GM15510 (cell line): ENCODE measurements around the gene CCDC182.

Source experiments
- POLR2A ChIP-seq: IDR thresholded peaks from 3 replicates; pipeline ENCODE4 v1.6.1; 2011; ENCODE audit warnings: borderline replicate concordance; ENCODE audit not compliant: insufficient read length; ENCODE audit errors: extremely low read depth

Gene CCDC182

DNA sequence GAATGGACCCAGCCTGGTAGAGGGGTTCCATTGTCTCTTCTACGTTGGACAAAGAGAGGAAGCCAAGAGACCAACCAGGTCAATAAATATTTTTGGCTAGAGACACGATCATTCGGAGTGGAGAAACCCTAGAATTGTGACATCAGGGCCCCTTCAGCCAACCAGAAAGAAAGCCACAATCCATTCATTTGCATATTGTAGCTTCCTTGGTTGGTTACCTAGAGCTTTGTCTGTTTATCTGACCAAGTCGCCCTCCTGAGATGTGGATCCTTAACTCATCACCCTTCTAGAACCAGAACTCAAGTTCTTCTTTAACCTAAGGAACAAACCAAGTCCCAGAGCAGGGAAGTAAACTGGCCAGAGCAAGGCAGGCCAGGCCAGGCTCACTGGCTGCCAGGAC lies at the start of gene CCDC182:
TSS of gene CCDC182 (minus strand) at position 58 of the 400 bp plus-strand sequence. CDS start at position 31, 27 bp downstream.
- TF ChIP-seq POLR2A: no peak

DNA sequence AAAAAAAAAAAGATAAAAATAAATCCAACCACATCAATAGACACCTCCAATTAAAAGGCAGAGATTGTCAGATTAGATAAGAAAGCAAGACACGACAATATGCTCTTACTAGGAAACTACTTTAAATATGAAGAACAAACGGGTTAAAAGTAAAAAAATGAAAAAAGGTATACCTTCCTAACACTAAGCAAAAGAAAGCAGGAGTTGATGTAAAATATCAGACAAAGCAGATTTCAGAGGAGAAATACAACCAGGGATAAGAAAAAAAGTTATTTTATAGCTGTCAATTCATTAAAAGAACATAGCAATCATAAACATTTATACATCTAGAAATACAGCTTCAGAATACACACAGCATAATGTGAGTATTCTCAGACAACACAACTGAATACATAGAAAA lies 49.7 kb upstream of the CCDC182 start:
- TF ChIP-seq POLR2A: no peak

DNA sequence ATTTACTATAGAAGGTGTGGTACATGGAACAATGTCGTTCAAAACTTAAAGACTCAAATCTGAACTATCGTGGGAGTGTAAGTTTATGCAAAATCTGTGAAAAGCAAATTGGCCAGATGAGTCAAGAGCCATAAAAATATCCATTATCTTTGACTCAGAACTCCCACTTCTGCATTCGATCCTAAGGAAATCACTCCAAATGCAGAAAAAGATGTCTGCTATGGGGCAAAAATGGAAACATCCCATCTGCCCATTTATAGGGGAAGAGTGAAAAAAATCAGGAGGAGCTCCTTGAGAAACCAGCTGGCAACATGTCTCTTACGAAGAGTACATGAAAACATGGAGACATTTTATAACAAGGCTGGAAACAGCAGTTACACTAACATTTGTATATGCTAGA lies 43.6 kb upstream of the CCDC182 start:
- TF ChIP-seq POLR2A: no peak

DNA sequence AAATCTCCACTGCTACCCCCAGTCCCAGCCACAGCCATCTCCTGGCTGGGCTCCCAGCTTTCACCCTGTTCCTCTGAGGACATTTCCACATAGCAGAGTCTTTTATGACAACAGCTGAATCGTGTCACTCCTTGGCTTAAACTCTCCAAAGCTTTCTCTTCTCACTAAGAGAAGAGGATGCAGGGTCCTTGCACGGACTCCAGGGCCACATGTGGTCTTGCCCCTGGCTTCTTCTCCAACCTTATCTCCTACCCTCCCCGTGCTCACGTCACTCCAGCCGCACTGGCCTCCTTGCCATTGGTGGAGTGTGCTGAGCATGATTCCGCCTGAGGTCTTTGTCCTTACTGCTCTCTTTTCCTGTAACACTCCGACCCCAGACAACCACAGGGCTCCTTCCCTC lies 39.9 kb upstream of the CCDC182 start:
- no peak for TF ChIP-seq POLR2A

DNA sequence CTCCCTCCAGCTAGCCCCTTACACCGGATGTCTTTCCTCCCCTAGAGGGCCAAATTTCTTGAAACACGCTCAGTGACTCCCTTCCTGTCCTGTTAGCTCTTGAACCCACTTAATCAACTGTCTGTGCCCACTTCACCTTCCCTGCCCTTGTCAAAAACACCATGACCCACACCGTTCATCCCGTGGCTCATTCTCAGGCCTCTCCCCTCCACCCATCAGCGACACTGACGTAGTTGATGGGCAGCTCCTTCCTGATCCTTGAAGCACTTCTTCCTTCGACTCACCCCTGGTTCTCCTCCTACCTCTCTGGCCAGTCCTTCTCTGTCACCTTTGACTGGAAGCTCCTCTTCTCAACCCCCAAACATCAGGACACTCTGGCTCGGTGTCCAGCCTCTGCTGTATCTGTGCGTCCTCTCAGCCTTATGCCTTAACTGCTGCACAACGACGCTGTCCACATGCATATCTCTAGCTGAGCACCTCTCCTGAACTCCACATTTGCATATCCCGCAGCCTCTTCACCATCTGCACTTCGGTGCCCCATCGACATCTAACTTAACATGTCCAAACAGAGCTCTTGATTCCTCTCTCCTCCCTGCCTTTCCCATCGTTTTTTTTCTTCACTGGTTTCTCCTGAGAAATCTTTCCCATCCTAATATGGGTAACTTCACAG lies 39.3 kb upstream of the CCDC182 start:
- TF ChIP-seq POLR2A: no peak

DNA sequence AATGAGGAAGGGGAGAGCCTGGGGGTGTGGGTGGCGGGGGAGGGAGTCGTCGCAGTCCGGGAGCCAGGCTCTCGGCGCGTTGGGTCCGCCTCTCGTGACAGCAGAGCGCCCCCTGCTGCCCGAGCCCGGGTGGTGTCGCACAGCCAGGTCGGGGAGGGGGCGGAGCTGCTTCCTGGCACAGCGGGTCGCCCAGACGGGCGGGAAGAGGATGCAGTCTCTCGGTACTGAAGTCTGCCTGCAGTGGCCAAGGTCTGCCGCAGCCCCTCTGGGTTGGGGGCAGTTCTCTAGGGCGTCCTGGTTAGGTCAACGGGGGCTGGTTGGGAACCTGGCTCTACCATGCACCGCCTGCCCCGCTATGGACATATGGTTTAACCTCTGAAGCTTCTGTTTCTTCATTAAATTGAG lies 38.2 kb upstream of the CCDC182 start:
- TF ChIP-seq POLR2A: no peak

DNA sequence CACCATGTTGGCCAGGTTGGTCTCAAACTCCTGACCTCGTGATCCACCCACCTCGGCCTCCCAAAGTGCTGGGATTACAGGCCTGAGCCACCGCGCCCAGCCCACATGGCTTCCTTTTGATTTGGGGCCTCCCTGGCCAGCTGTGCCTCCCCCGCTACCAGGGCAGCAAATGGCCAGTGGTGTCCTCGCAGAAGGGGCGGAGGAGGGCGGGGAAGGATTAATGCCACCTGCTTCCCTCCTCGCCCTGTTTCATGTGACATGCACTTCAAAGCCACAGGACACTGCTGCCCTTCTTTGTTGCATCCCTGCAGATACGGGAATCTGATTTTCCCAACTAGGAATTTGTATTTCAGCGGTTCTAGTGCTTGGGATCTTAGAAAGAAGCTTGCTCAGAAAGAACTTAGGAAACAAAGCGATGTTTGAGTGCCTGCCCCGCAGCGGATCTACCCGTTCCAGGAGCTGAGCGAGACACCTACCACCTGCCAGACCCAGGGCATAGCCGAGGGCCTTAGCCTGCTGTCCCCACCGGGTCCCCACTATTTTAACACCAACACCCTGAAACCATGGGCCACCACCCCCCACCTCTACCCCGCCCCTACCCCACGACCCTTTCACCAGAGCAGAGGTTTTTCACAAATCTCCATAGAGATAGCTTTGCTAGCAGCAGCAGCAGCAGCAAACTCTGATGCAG lies 37.7 kb upstream of the CCDC182 start:
- no peak for TF ChIP-seq POLR2A

DNA sequence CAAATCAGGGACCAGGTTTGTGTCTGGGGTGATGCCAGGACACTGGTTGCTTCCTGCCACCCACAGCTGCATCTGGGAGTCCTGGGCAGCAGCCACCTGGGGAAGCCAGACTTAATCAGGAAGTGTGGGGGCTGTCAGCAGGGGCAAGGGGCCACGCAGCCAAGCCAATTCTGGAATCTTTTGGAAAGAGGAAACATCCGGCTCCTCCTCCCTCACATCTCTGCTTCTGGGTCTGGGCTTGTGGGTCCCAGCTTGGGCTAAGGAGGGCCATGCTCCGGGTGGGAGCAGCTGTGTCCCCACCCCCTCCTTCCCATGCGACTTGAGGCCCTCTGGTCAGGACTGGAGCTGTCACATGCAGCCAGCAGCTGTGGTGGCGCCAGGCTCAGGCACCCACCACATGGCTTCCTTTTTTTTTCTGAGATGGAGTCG lies 37.0 kb upstream of the CCDC182 start:
- no peak for TF ChIP-seq POLR2A

DNA sequence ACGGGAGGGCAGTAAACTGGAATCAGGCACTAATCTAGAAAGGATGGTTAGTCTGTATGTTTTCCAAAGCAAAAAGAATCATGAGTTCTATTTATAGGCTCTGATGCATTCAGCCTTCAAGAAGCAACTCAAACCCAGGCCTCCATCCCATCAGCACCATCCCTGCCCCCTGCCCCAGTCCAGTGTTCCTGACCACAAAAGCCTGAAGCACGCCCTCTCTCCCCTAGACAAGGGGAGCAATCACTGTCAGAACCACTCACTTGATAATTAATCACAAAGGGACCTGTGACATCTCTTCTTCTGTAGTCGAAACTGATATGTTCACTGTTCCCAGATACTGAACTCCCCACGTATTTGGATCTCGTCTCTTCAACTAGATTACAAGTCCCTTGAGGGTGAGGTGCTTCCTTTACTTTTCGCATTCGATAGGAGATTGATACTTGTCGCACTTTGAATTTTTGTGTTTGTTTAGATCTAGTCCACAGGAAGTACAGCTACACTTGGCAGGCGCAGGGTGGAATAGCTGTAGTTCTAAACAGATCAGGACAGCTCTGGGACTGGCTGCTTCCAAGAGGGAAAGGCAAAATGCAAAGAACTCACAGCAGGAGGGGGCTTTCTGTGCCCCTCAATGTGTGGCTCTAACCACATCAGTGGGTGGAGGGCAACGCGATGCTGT lies 36.4 kb upstream of the CCDC182 start:
- no peak for TF ChIP-seq POLR2A

DNA sequence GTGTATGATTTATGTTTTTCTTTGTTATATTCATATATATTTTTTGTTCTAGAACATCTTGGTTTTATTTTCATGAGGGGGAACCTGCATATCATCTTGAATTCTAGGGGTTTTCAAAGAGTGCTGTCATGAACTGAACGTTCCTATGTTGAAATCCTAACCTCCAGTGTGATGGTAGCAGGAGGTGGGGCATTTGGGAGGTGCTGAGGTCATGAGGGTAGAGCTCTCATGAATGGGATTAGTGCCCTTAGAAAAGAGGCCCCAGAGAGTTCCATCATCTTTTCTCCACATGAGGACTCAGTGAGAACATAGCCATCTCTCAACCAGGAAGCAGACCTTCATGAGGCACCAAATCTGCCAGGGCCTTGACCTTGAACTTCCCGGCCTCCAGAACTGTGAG lies 34.6 kb upstream of the CCDC182 start:
- no peak for TF ChIP-seq POLR2A

DNA sequence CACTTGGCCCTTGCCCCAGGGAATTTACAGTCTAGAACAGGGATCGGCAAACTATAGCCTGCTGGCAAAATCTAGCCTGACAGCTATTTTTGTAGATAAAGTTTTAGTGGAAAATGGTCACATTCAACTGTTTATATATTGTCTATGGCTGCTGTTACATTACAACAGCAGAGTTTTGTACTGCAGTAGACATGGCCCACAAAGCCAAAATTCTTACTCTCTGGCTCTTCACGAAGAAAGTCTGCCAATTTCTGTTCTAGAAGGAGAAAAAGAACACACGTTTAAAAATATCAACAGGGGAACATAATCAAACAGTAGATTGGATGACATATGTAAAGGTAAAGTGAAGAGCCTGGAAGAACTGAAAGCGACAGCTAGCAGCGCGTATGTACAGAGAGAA lies 33.2 kb upstream of the CCDC182 start:
- no peak for TF ChIP-seq POLR2A

DNA sequence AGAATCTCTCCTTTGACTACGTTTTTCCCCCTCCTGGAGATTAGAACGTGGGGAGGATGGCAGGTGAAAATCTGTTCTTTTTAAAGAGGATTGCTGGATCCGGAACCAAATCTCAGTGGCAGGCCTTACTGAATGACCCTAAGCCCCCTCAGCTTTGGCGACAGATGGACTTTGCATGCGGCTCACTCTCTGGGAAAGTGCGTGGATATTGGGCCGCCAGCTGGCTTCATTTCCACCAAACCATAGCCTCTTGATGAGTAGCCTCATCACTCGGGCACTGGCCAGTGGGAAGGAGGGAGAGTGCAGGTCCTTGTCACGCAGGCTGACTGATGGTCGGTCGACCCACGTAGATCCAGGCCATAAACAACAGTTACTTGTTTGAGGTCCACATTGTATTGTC lies 31.3 kb upstream of the CCDC182 start:
- no peak for TF ChIP-seq POLR2A

DNA sequence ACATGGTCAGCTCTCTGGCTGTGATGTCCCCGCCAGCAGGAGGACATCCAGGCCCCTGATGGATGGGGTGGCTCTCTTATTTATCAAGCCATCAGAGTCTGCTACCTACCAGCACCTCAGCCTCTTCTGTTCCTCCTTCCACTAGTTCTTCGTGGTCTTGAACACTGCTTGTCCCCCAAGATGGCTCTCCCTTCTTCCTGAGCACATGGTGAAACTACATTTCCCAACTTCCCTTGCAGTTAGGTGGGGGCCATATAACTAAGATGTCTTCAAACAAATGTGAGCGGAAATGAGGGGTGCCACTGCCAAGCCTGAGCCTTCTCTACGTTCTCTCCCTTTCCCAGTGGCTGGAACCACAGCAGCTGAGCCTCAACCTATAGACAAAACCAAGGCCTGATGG lies 29.8 kb upstream of the CCDC182 start:
- no peak for TF ChIP-seq POLR2A

DNA sequence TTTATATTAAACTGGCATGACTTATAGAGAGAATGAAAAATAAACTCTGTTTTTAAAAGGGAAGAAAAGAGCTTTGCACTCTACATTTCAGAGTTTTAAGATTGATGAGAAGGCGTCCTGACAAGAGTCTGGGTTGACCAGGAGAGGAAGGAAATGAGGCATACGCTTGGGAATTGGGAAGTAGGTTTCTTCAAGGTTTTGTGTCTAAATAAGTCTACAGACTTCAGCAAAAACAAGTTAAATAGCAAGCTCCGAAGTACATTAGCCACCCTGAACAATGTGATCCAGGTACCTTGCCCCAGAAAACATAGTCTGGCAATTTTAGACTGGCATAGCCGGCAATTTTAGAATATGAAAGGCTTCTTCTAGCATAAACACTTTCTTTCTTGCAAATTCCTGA lies 28.5 kb upstream of the CCDC182 start:
- no peak for TF ChIP-seq POLR2A

DNA sequence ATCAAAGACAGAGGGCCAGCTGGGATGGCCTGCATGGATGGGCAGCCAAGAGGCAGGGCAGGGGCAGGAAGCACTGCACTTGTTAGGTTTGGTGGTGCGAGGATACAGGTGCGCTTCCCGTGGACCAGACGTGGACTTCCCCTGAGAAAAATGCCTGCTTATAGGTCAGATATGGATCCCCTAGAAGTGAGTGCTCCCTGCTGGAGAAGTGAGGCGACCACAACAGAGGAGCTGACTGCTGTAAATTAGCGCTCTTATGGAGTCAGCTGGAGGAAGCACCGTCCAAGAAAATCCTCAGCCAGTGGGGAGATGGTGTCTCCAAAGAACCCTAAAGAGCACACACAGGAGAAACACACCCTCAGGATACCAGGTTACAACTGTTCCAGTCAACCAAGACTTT lies 27.7 kb upstream of the CCDC182 start:
- TF ChIP-seq POLR2A: no peak

DNA sequence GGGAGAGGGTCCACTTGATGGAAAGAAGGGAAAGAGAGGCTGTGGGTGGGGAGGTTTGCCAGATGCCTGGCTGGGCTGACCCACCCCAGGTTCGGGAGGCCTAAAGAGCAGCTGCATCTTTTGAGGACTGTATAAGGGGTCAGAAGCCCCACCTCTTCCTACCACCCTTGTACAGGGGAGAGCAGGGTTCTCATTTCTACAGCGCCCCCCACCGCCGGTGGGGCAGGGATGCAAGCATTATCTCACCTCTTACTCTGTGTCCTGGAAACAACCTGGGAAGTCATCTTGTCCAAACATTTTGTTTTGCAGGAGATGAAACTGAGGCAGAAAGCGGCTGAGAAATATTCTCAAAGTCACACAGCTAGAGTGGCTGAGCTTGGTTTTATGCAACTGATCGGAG lies 22.5 kb upstream of the CCDC182 start:
- TF ChIP-seq POLR2A: no peak

DNA sequence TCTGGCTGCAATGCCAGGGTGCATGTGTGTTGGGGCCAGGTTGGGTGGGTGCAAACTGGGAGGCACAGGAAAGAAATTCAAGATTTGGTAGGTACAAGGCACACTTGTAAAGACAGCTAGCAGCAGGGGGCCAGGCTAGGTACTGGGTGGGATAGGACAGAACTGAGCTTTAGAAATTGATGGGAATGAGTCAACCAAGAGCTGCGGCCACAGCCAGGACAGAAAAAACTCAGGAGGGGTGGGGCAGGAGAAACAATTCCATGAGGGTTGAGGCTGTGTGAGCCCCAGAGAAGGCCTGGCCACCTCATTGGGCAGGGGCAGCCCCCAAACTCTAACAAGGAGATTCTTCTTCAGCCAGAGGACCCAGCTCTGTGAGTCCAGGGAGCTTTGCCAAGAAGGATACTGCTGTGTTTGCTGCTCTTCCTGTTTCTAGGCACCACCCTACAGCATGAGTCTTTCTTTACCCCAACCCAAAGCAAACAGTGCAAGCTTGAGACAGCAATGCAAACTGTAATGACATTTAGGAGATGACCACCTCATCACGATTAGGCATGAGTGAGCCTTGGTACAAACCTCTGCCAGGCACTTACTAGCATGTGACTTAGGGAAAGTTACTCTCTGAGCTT lies 21.3 kb upstream of the CCDC182 start:
- TF ChIP-seq POLR2A: no peak
